HG02840 (cell line): ENCODE data around the gene EPHB2.

Experiments used
- ATAC-seq: cut with Tn5 transposase; IDR thresholded peaks from one replicate; pipeline ENCODE4 v1.9.1; 2021; ENCODE audit warnings: mild to moderate bottlenecking, moderate library complexity, moderate number of reproducible peaks; ENCODE audit not compliant: unreplicated experiment, low FRiP score

EPHB2 gene

GRCh38 chr1:22872981-22873664 is 162.5 kb downstream of the EPHB2 start:
- ATAC-seq = no peak

- no peak for ATAC-seq
Observed at GRCh38 chr1:22874785-22875184, 164.1 kb downstream of the EPHB2 start.

- no peak for ATAC-seq
Observed at GRCh38 chr1:22875241-22875640, 164.6 kb downstream of the EPHB2 start.

DNA sequence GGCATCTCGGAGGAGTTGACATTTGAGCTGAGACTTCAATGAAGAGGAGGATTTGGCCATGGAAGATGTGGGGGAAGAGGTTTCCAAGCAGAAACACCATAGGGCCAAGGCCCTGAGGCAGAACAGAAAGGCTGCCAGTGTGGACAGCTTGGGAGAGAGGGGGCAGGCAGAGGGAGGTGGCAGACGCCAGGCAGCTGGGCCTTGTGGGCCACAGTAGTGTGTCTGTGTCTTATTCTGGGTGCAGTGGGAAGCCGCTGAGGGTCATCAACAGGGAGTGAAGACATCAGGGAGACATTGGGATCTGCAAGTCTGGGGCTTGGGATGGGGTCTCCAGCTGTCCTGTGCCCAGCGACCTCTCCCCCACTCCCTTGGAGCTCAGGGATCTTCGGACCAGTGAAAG is 165.2 kb downstream of the EPHB2 start:
- no peak for ATAC-seq

DNA sequence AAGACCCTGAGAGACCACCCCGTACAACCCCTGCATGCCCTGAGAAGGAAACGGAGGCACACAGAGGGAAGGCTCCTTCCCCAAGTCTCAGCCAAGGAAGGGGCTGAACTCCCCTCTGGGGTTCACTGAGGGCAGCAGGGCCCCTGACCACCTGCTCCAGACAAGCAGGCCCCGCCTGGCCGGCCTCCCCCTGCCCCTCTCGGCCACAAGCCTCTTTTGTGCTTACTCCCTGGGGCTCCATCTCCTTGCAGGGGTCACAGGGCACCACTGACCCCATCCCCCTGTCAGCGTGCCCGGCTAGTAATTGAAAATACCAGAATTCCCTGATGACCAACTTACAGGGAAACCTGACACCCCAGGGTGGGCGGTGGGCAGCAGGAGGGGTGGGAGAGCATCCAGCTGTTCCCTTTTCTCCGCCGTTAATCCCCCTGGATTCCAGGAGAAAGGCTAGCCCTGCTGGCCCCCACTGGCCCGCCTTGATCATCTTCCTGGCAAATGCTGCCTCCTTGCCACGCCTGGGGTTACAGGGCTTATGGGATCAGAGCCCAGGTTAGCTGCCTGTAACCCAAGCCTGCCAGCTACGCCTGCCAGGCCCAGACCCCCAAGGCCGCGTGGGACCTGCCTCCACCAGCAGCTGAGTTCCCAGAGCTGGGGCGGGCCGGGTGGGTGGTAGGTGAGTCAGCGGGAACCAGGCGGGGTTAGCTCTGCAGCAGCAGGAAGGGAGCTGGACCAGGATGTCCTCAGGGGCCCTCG is 165.9 kb downstream of the EPHB2 start:
- no peak for ATAC-seq

GRCh38 chr1:22877112-22877915 is 166.7 kb downstream of the EPHB2 start:
- ATAC-seq = no peak

- no peak for ATAC-seq
Observed at GRCh38 chr1:22877980-22878379, 167.3 kb downstream of the EPHB2 start.

DNA sequence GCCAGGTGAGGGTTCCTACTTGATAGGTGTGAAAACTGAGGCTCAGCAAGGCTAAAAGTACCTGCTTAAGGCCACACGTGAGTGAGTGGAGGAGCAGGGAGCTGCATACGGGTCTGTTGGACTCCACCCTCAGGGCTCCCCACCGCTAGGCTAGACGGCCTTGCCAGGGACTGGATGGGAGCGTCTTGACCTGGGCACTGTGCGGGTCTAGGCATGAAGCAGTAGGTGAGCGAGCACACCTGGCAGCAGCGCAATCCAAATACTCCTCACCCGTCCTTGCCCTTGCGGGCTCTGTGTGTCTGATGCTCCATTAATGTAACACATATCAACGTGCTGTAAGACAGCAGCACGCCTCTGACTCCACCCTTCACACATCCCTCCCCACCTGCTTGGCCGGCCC is 168.0 kb downstream of the EPHB2 start:
- no peak for ATAC-seq

GRCh38 chr1:22879445-22879844 is 168.8 kb downstream of the EPHB2 start:
- no peak for ATAC-seq

DNA sequence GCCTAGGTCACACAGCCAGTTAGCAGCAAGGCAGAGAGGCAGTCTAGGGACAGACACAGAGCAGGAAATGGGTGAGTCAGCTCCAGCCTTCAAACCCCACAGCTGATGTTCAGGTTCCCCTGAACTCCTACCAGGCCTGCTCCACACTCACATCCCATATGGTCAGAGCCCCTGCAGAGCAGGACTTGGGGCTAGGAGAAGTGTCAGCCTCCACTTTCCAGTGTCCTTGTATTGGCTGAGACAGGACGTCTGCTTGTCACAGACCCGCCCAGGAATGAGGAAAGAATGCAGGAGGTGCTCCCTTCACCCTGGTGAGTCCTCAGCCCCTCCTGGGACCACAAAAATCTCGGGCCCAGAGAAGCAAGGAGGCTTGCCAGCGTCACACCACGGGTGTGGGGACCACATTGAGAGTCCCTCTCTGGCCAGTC is 169.5 kb downstream of the EPHB2 start:
- ATAC-seq = no peak

GRCh38 chr1:22883406-22883805 is 172.8 kb downstream of the EPHB2 start:
- ATAC-seq = no peak

DNA sequence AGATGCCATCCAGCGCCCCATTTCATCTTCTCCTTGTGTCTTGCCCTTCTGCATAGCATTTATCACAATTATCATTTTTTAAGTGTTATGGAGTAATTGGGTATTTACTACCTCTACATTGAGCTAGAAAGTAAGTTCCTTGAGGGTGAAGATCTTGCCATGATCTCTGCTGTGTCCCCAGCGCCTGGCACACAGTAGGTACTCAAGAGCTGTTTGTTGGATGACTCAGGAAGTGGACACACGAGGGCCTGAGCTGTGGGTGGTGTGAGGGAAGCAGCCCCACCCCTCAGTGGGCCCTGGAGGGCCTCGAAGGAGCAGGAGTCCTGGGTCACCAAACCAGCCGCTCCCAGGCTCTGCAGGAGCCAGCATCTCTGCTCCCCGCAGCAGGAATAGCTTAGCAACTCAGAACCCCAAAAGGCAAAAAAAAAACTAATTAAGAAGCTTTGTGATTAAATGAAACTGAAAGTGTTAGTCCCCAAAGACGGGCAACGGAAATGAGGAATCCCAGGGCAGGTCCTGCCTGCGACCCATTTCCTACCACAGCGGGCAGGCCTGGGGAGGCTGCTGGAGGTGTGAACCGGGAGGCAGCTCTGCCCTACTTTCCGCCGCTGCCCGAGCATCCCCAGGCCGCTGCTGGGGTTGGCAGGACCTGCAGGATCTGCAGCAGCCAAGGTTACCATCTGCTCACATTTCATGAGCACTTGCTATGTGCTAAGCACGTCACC is 174.3 kb downstream of the EPHB2 start:
- ATAC-seq = no peak

- ATAC-seq = no peak
Observed at GRCh38 chr1:22886211-22886610, 175.6 kb downstream of the EPHB2 start.

GRCh38 chr1:22887491-22887890 is 176.9 kb downstream of the EPHB2 start:
- no peak for ATAC-seq

DNA sequence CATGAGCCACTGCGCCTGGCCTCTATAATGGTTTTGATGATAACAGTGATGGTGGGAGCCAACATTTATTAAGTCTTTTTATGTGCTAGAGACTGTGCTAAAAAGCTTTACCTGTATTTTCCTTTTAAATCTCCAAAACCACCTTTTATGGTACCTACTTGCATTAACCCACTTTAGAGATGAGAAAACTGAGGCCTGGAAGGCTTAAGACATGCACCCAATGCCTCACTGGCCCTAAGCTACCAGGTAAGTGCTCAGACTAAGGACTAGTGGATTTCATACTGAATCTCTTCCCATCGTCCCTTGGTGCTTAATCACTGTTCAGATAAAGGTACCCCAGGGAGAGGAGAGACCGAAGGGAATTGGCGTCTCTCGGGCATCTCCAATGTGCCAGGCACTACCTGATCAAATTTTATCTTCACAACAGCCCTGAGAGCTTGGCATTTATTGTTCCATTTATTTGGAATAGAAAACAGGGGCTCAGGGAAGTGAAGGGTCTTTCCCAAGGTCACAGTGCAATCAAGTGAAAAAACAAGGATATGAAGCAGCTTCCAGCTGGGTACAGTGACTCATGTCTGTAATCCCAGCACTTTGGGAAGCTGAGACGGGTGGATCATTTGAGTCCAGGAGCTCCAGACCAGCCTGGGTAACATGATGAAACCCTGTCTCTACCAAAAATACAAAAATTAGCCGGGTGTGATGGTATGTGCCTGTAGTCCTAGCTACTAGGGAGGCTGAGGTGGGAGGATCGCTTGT is 177.9 kb downstream of the EPHB2 start:
- no peak for ATAC-seq

GRCh38 chr1:22889213-22889827 is 178.7 kb downstream of the EPHB2 start:
- ATAC-seq = no peak

- ATAC-seq = no peak
Observed at GRCh38 chr1:22892789-22893188, 182.2 kb downstream of the EPHB2 start.

- no peak for ATAC-seq
Observed at GRCh38 chr1:22893292-22893691, 182.7 kb downstream of the EPHB2 start.

DNA sequence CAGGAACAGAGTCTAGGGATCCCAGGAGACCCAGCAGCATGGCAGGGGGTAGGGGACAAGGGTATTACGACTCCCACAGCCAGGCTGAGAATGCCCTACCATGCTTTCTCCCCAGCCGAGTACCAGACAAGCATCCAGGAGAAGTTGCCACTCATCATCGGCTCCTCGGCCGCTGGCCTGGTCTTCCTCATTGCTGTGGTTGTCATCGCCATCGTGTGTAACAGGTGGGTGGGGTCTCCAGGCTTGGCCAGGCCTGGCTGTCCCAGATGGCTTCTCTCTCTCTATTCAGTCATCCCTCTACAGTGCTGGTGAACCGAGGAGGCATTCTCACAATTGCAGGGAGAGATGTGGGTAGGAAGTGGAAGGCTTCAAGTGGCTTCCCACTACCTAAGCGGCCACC is 184.7 kb downstream of the EPHB2 start:
- ATAC-seq = no peak
